GM19395 (cell line): Measurements from ENCODE around the gene TASP1.
"Not testable (repeated sequence)": the region's sequence is repeated elsewhere in the genome, so short reads cannot be mapped to it uniquely, and the experiment has no call there.

ENCODE experiments used
- ATAC-seq: cut with Tn5 transposase; IDR thresholded peaks from one replicate; pipeline ENCODE4 v1.9.1; 2021; ENCODE audit warnings: mild to moderate bottlenecking, moderate library complexity; ENCODE audit not compliant: unreplicated experiment

Gene TASP1

DNA sequence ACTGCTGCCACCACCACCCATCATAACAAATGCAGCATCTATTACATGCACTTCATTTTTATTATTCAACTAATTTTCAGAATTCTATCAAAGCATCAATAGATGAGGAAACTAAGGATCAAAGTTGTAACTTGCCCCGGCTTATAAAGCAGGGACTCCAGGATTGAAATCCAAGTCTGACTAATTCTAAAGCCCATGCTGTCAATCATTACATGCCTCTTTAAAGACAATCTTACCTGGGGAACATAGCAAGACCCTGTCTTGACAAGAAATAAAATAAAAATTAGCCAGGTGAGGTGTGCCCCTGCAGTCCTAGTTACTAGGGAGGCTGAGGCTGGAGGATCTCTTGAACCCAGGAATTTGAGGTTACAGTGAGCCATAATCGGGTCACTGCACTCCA, 235.3 kb downstream of the TASP1 start:
- no peak for ATAC-seq

DNA sequence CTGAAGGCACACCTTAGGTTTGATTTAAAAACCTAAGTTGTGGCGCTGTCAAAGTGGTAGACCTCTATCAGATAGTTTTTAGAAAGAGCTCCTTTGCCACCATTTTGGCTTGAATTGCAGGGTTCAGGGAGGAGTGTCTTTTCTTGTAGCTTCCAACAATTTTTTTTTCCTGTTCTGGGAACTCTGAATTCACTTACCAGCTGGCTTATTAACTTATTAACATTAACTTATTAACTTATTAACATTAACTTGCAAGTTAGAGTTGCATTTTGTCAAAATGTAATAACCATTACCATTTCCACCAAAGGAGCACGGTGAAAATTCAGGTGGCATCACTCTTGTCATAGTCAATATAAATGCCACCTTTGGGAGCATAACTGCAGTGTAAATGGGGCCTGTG, 235.7 kb downstream of the TASP1 start:
- ATAC-seq, result no peak

DNA sequence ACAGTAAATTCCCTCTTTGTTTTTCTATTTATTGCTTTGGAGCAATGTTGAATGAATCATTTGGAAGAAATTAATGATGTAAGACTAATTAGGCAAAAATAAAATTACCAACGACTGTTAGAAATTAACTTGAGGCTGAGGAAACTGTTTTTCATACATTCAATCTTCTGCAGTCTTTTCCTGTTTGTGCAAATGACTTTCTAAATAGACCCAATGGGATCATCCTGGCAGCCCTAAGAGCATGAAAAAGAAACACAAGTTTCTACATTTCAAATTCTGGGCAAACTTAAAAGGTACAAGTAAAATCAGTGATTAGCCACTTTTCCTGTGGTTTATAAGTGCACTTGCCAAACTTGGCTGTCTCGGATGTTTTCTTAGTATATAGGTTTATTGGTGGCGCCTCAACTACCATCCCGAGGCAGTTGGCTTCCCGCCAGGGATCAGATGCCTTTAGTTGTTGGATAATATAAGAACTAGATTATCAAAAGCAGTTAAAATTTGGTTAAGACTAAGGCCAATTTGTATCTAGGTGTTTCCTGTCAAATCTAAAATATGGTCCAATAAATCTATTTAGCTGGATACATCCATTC, 236.5 kb downstream of the TASP1 start:
- no peak for ATAC-seq

- no peak for ATAC-seq
These were observed 237.1 kb downstream of the TASP1 start for GRCh38 chr20:13401596-13401995.

GRCh38 chr20:13400453-13400852, 238.3 kb downstream of the TASP1 start:
- no peak for ATAC-seq

DNA sequence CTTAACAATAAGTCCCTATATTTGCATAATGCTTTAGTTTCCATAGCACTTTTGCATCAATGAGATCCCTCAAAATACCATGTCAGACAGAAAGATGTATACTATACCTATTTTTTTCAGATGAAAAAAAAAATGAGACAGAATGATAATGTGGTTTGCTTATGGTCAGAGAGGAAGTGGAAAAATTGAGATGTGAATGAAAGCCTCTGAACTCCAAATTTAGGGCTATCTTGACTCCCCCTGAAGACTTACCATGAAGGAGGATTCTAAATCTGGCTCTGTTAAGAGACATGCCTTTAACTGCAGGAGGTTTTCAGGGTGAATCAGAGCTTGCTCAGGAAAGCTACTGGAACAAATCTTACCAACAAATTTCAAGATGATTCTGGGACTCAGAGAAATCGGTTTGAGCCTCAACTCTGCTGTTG, 241.4 kb downstream of the TASP1 start:
- peak; percentile 56 for ATAC-seq

GRCh38 chr20:13396826-13397225, 241.9 kb downstream of the TASP1 start:
- peak; percentile 28 for ATAC-seq

DNA sequence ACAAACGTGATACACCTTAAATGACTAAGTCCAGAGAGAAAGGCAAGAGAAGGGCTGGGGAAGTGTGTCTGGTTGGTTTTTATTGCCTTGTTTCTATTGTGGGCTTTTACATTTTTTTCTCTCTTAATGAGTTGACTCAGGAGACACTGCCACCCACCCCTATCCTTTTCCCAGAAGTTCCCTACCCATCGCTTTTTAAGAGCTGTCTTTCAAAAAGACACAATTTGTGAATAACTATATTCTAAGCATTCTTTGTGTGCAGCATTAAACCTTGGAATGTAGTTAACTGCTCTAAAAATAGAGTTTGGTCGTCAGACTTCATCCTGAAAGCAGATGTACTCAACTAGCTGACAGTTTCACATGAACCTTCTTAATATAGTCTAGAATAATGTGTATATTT, 242.7 kb downstream of the TASP1 start:
- ATAC-seq, result no peak

DNA sequence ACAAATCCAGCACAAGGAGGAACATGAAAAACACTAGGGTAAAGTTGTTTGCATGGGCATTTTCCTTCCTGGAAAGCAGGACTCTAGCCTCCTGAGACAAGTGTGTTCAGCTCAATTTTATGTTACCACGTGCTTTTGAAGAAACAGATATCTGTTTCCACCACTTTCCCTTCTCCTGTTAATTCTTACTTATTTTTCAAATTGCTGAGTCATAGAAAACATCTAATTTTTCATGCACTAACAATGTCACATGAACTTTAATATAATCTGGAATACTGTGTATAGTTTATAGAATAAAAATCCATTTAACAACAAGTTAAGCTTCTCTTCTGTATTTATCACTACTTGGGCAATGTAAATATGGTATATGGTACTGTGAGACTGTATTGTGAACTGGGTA, 243.5 kb downstream of the TASP1 start:
- no peak for ATAC-seq

DNA sequence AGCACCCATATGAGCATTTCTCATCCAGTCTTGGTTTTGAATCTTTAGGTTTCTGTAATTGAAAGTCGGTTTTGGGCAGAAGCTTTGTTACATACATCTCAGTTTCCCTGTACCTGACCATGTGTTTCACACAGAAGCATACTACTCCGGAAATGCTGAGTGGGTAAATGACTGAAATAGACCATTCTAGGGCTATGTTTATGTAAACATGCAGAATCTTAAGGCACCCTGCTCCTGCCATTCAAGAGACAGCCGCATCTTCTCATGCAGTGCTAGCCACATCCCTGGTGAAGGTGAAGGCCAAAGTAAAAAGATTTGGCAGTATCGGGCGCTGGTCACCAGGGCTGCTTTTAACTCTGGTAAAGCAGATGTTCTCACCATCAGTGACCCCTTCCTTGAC, 246.3 kb downstream of the TASP1 start:
- no peak for ATAC-seq

GRCh38 chr20:13389115-13389514, 249.6 kb downstream of the TASP1 start:
- ATAC-seq, result no peak

DNA sequence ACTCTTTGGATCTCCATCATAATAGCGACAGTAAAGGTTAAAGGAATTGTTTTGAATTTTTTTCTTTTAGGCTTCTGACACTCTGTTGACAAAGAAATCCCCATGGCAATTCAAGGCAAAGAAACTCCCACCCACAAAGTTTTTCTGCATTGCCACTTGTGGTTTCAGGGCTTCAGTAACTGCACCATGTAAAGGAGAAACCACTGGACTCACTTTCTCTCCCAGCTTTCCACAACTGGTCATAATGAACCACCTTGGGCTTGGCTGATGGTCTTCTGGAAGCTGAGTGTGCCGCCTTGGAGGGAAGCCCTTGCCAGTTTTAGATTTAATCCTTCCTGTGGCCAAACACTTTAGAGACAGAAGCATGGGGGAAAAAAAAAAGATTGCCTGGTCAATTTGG, 254.6 kb downstream of the TASP1 start:
- no peak for ATAC-seq

GRCh38 chr20:13382786-13383185, 255.9 kb downstream of the TASP1 start:
- ATAC-seq, result no peak

- ATAC-seq, result not testable (repeated sequence)
These were observed 258.1 kb downstream of the TASP1 start for GRCh38 chr20:13380497-13381229.

DNA sequence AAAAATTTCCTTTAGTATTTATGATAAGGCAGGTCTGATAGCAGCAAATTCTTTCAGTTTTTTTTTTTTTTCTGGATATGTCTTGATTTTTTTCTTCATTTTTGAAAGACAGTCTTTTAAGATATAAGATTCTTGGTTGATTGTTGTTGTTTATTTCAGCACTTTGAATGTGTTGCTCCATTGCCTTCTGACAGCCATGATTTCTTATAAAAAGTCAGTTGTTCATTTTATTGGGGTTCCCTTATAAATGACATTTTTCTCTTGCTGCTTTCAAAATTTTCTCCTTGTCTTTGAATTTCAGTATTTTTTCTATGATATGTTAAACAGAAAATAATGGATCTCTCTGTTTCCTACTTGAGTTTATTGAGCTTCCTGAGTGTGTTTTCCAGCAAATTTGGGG, 265.3 kb downstream of the TASP1 start:
- ATAC-seq, result no peak

GRCh38 chr20:13364278-13365170, 274.2 kb downstream of the TASP1 start:
- no peak for ATAC-seq

GRCh38 chr20:13363473-13363872, 275.3 kb downstream of the TASP1 start:
- no peak for ATAC-seq

DNA sequence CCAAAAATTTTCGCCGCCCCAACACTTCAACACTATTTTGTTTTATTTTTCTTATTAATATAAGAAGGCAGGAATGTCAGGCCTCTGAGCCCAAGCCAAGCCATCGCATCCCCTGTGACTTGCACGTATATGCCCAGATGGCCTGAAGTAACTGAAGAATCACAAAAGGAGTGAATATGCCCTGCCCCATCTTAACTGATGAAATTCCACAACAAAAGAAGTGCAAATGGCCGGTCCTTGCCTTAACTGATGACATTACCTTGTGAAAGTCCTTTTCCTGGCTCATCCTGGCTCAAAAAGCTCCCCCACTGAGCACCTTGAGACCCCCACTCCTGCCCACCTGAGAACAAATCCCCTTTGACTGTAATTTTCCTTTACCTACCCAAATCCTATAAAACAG, 276.6 kb downstream of the TASP1 start:
- not testable (repeated sequence) for ATAC-seq

DNA sequence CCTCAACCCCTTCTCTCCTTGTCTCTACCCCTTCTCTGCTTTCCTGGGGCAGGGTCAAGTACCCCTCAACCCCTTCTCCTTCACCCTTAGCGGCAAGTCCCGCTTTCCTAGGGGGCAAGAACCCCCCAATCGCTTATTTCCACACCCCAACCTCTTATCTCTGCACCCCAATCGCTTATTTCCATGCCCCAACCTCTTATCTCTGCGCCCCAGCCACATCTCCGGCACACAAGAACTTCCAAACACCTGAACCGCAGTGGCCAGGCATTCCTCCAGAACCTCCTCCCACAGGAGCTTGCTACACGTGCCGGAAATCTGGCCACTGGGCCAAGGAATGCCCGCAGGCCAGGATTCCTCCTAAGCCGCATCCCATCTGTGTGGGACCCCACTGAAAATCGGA, 279.8 kb downstream of the TASP1 start:
- not testable (repeated sequence) for ATAC-seq

DNA sequence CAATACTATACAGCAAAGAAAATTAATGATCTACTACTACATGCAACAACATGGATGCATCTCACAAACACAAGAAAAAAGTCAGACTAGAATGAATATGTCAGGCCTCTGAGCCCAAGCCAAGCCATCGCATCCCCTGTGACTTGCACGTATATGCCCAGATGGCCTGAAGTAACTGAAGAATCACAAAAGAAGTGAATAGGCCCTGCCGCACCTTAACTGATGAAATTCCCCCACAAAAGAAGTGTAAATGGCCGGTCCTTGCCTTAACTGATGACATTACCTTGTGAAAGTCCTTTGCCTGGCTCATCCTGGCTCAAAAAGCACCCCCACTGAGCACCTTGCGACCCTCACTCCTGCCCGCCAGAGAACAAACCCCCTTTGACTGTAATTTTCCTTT, 280.9 kb downstream of the TASP1 start:
- ATAC-seq, result not testable (repeated sequence)

DNA sequence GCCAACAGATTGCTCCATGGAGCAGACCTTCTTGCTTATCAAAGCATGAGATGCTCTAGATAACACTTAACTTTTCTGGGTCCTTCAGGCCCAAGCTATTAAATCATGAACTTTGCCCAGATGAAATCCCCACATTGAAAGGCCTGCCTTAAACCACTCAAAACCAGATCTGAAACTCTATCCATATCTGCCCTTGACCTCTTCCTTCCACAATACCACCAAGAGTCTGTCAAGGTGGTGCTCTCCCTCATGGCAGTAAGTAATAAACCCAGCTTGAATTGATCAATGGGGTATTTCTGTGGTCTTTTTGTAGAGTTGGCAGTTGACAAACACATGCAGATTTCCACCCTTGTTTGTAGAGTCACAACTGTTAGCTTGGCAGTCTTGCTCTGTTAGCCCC, 282.1 kb downstream of the TASP1 start:
- ATAC-seq, result no peak
